Body of pancreas (tissue), 4 donors: ENCODE results near the gene HYAL2.

Experiments used
- CTCF ChIP-seq, 7 experiments: fragments of 450-650 bp in 4 of 7; fragments of 200-600 bp in 3 of 7; sonication (generic) in 3 of 7; IDR thresholded peaks; one replicate each; pipeline ENCODE4 v1.5.1; 2016 to 2019; ENCODE audit warnings: antibody characterized with exemption in 7 of 7
- POLR2A ChIP-seq, 3 donors: fragments of 450-650 bp; IDR thresholded peaks; one replicate each; pipeline ENCODE4 v1.6.1; 2016; ENCODE audit warnings: antibody characterized with exemption in 3 of 3, mild to moderate bottlenecking in 2 of 3

DNA sequence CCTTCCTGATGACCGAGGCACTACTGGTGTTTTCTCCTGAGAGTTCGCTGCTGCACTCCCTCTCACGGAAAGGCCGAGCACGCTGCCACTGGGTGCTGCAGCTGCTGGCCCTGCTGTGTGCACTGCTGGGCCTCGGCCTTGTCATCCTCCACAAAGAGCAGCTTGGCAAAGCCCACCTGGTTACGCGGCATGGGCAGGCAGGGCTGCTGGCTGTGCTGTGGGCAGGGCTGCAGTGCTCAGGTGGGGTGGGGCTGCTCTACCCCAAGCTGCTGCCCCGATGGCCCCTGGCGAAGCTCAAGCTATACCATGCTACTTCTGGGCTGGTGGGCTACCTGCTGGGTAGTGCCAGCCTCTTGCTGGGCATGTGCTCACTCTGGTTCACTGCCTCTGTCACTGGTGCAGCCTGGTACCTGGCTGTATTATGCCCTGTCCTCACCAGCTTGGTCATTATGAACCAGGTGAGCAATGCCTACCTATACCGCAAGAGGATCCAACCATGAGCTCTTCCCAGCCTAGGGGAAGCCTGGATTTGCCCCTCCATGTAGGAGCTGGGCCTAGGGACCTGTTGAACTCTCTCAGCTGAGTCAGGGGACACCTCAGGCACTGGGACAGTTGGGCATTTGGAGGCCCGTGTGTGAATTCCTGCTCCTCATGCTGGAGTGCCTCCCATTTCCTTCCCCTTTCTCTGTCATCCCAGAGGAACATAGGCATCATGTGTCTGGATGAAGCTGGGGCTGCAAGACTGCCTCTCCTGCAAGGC is 30.9 kb upstream of the HYAL2 start:
- TF ChIP-seq CTCF (IDR thresholded peaks at IDR 0.05): no peak
- no peak for TF ChIP-seq POLR2A (IDR thresholded peaks at IDR 0.05)
